GM20000 (cell line): ENCODE results near the gene TNS3.
"Not testable (repeated sequence)": the region's sequence is repeated elsewhere in the genome, so short reads cannot be mapped to it uniquely, and the experiment has no call there.

ENCODE experiments used
- DNase-seq: peaks from one replicate; pipeline ENCODE4 v3.0.0; 2012; ENCODE audit warnings: low spot score
- CTCF ChIP-seq: IDR thresholded peaks from 2 replicates; pipeline ENCODE4 v1.5.1; 2012; ENCODE audit warnings: mild to moderate bottlenecking, control low read depth; ENCODE audit errors: extremely low read depth, missing control alignments

Gene TNS3

GRCh38 chr7:47266131-47266706, 315.7 kb downstream of the TNS3 start:
- peak; percentile 71 for DNase-seq
- peak; percentile 81 for TF ChIP-seq CTCF

DNA sequence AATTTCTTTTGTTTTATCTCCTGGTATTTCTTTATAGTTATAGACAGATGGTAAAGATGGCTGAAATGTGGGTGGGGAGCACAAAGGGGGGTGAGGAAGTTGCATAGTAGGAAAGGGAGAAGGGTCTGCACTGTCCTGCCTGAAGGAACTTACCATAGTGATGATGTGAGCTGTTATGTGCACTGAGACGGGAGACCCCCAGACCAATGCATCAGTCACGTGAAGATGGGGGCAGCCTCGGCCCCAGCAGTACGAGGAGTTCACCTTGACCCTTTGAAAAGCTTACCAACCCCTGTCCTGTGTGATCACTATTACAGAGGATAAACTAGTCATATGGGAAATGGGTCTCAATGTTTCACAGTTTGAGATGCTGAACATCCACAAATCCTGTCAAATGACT, 316.3 kb downstream of the TNS3 start:
- DNase-seq: no peak
- no peak for TF ChIP-seq CTCF

DNA sequence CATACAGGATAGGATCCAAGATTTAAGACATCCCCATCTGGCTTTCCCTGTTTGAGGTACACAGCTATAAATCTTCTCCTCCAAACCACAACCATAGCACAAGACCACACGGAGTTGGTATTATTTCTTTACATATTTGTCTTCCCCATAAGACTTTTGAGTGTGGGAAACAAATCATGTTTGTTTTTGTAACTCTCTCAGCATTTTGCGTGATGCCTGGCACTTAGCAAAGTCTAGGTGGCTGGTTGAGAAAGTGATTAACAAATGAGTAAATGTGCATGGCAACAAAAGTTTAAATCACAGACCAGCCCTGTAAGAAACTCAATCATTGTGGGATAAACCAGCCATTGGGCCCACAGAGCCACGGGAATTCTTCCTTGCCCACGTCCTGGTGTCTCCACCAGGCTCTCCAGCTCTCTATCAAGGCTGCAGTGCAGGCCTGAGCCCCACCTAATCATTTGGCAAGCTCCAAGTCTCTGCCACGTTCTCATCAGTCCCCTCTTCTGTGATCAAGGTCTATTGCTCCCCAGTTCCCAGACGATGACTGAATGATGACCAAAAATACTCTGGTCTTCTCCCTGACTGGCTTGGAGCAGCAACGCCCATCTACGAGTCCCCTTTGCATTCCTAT, 317.8 kb downstream of the TNS3 start:
- DNase-seq: no peak
- no peak for TF ChIP-seq CTCF

DNA sequence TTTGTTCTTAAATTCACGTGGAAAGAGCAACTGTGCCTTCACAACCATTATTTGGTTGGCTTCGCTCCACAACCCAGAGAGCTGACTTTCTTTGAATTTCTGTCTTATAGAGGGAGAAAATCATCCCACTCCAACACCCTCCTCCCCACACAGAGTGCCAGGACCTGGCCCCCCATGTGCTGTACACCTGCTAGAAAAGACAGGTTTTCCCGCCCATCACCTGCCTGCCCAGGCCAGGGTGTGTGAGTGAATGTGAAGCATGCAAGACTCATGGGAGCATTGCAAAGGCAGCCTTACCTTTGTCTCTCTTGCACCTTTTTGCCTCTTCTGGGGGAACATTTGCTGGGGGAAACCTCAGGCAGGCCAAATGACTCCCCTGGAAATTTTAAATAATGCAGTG, 319.0 kb downstream of the TNS3 start:
- DNase-seq: no peak
- no peak for TF ChIP-seq CTCF

GRCh38 chr7:47262160-47262559, 319.8 kb downstream of the TNS3 start:
- not testable (repeated sequence) for DNase-seq

- DNase-seq: no peak
- no peak for TF ChIP-seq CTCF
These were observed 321.6 kb downstream of the TNS3 start for GRCh38 chr7:47260270-47260669.

DNA sequence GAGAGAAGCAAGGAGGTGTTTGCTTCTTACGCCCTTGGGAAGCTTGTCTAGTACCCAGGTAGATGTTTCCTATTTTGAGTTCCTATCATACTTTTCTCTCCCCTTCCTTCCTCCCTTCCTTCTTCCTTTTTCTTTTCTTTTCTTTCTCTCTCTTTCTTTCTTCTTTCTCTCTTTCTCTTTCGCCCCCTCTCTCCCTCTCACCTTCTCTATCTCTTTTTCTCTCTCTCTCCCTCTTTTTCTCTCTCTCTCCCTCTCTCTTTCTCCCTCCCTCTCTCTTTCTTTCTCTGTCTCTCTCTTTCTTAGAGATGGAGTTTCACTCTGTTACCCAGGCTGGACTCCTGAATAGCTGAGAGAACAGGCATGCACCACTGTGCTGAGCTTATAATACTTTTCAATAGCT, 322.2 kb downstream of the TNS3 start:
- no peak for TF ChIP-seq CTCF

DNA sequence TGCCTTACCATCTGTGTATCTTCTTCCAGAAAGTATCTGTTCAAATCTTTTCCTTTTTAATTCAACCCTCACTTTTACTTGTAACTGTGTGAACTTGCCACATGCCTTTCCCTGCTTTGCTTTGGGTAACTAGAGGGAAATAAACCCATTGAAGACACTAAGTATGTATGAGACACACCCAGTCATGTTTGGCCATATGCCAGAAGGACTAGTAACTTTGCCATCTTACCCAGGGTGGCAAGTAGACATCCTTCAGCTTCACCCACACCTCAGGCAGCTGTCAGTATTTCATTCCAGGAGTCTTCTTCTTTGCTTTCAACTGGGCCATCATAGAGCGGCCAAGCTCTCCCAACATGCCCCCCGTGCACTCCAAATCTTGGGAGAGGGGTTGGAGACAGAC, 323.1 kb downstream of the TNS3 start:
- TF ChIP-seq CTCF: no peak
- no peak for DNase-seq

More for the DNA sequence above, 322.2 kb downstream of the TNS3 start:
- DNase-seq: no peak
